ENCODE data around the gene RB1. TPM values are rescaled to one million over a fixed set of nuclear protein-coding genes. Genes with fewer than 3 reads are reported as not detected.

Gene RB1
- total and polyA plus RNA-seq, 2 donors from 2014 or later = 12.3 to 46.5 TPM

DNA sequence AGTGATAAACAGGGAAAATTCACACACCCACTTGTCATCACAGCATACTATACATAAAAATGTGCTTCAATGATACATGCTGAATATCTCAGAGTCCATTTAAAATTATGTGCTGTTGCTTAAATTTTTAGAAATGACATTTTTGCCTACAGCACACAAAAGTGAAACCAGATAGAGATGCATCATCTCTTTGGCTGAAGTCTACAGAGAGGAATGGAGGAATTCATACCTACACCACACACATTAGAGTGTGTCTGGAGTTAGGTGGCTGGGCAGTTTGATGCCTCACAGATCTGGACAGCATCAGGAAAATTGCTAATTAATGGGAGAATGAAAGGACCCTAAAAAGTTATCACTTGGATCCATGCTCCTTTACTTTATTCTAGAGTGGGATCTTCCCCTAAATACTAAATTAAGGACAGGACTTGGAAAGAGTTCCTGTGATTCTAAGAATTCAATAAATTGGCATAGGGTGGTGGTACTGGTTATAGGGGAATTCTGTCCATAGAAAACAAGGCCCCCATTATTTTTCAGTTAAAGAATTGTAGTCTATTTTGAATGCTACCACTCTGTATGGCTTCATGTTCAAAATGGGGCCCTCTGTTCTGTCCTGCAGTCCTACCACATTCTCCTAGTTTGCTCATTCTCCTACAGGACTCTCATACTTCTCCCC lies 188.0 kb downstream of the RB1 start:
- Histone ChIP-seq H3K9me3 (ENCODE audit: control insufficient read depth in 2 of 3, insufficient read depth in 1 of 3, low read length in 3 of 3) (peaks cover 0 to 4% (median 0%) of the 10 kb centered on the region in 3 donors), H3K4me1 (ENCODE audit: control insufficient read depth in 2 of 3, insufficient read depth in 2 of 3, low read depth in 1 of 3, low read length in 3 of 3) (no peaks in the 10 kb centered on the region), H3K27me3 (ENCODE audit: control insufficient read depth, insufficient read depth, low read length) (no peaks in the 10 kb centered on the region), H3K36me3 (ENCODE audit: control insufficient read depth in 2 of 3, insufficient read depth in 3 of 3, low read length in 3 of 3) (peaks cover 0 to 5% (median 0%) of the 10 kb centered on the region in 3 donors), H3K4me3 (ENCODE audit: low read length in 3 of 3) (peak overlapping the region in 2 of 3 donors; percentile 4 to 43), H3K9ac (ENCODE audit: low read length in 3 of 3) (no peak overlapping the region), H3K27ac (ENCODE audit: low read depth in 2 of 2, low read length in 2 of 2) (peak overlapping the region in 1 of 2 donors; percentile 40)
- TF ChIP-seq, protein P1, sequence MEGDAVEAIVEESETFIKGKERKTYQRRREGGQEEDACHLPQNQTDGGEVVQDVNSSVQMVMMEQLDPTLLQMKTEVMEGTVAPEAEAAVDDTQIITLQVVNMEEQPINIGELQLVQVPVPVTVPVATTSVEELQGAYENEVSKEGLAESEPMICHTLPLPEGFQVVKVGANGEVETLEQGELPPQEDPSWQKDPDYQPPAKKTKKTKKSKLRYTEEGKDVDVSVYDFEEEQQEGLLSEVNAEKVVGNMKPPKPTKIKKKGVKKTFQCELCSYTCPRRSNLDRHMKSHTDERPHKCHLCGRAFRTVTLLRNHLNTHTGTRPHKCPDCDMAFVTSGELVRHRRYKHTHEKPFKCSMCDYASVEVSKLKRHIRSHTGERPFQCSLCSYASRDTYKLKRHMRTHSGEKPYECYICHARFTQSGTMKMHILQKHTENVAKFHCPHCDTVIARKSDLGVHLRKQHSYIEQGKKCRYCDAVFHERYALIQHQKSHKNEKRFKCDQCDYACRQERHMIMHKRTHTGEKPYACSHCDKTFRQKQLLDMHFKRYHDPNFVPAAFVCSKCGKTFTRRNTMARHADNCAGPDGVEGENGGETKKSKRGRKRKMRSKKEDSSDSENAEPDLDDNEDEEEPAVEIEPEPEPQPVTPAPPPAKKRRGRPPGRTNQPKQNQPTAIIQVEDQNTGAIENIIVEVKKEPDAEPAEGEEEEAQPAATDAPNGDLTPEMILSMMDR (IDR thresholded peaks at IDR 0.05; ENCODE audit: borderline replicate concordance, extremely low read depth, insufficient read depth) = no peak
- DNase-seq (no peak), FAIRE-seq (no peak)
- intact Hi-C loops (cut with DNase I) = no loop called here

DNA sequence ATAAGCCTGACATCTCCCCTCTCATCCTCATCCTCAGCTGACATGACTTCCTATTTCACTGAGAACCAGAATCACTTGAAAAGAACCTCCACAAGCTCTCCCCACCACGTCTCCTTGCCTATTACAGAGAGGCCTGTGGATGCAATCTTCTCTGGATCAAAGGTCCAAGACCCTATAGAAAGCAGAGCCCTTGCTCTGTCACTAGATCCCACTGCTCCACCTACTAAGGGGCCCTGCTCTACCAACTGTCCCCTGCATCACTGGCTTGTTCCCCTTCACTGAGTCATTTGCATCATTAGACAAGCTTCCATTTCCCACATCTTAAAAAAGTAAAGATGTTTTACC lies 188.5 kb downstream of the RB1 start:
- Histone ChIP-seq H3K27ac (ENCODE audit: low read depth in 2 of 2, low read length in 2 of 2) (peak overlapping the region; percentile 28 to 40), H3K4me1 (ENCODE audit: control insufficient read depth in 2 of 3, insufficient read depth in 2 of 3, low read depth in 1 of 3, low read length in 3 of 3) (no peaks in the 10 kb centered on the region), H3K4me3 (ENCODE audit: low read length in 3 of 3) (peak overlapping the region in 2 of 3 donors; percentile 4 to 43), H3K36me3 (ENCODE audit: control insufficient read depth in 2 of 3, insufficient read depth in 3 of 3, low read length in 3 of 3) (peaks cover 0 to 5% (median 0%) of the 10 kb centered on the region in 3 donors), H3K27me3 (ENCODE audit: control insufficient read depth, insufficient read depth, low read length) (no peaks in the 10 kb centered on the region), H3K9ac (ENCODE audit: low read length in 3 of 3) (no peak overlapping the region), H3K9me3 (ENCODE audit: control insufficient read depth in 2 of 3, insufficient read depth in 1 of 3, low read length in 3 of 3) (peaks cover 0 to 4% (median 0%) of the 10 kb centered on the region in 3 donors)
- TF ChIP-seq, protein P1 (IDR thresholded peaks at IDR 0.05; ENCODE audit: borderline replicate concordance, extremely low read depth, insufficient read depth) = no peak
- intact Hi-C loops (cut with DNase I) = no loop called here
- no peak for FAIRE-seq
- DNase-seq = no peak

GRCh38 chr13:48492470-48493065 lies 189.0 kb downstream of the RB1 start:
- intact Hi-C loops (cut with DNase I) = no loop called here
- H3K4me1 ChIP-seq (ENCODE audit: control insufficient read depth in 2 of 3, insufficient read depth in 2 of 3, low read depth in 1 of 3, low read length in 3 of 3) = no peaks in the 10 kb centered on the region
- H3K9me3 ChIP-seq (ENCODE audit: control insufficient read depth in 2 of 3, insufficient read depth in 1 of 3, low read length in 3 of 3) = peaks cover 0 to 4% (median 0%) of the 10 kb centered on the region in 3 donors
- peaks cover 0 to 5% (median 0%) of the 10 kb centered on the region in 3 donors for H3K36me3 ChIP-seq (ENCODE audit: control insufficient read depth in 2 of 3, insufficient read depth in 3 of 3, low read length in 3 of 3)
- TF ChIP-seq, protein P1 (IDR thresholded peaks at IDR 0.05; ENCODE audit: borderline replicate concordance, extremely low read depth, insufficient read depth) = no peak
- no peak for FAIRE-seq
- H3K27me3 ChIP-seq (ENCODE audit: control insufficient read depth, insufficient read depth, low read length) = no peaks in the 10 kb centered on the region
- H3K4me3 ChIP-seq (ENCODE audit: low read length in 3 of 3) = peak overlapping the region; percentile 4 to 43 (median 24)
- no peak overlapping the region for H3K9ac ChIP-seq (ENCODE audit: low read length in 3 of 3)
- H3K27ac ChIP-seq (ENCODE audit: low read depth in 2 of 2, low read length in 2 of 2) = peak overlapping the region; percentile 28 to 40
- DNase-seq = peak in 4 of 5 donors; percentile 24 to 86 (median 44)

Measured in kidney (tissue), 14 donors.